ENCODE measurements around the gene KRTAP5-4. TPM values are rescaled to one million over a fixed set of nuclear protein-coding genes. Genes with fewer than 3 reads are reported as not detected.
"Not testable (repeated sequence)": the region's sequence is repeated elsewhere in the genome, so short reads cannot be mapped to it uniquely, and the experiment has no call there.

Gene KRTAP5-4
- total RNA-seq, 5 donors from 2014 or later (not counting 1 experiment from before 2014, with no cell fraction given) = not detected

DNA sequence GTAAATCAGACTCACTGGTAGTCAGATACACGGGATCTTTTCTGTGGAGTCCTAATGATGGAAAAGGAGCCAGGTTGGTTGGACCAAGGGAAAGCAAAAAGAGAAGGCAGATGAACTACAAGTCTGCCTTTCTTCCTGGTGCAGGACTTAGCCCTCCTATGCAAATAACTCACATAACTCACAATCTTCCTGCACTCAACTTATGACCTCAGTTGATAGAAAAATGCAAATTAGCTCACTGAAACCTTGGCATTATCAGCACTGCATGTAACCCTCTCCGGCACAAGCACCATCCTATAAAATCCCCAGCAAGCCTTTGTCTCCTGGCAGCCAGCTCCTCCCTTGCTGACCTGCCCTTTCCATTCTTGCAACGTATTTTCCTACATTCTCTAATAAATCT, 20.3 kb downstream of the KRTAP5-4 start:
- H3K9me3 Mint-ChIP-seq; POLR2A ChIA-PET; H3K36me3 Mint-ChIP-seq; H3K36me3 ChIP-seq (ENCODE audit: control insufficient read depth in 2 of 2, extremely low read depth in 1 of 2, insufficient read depth in 1 of 2, low read length in 1 of 2); H3K27ac ChIP-seq (ENCODE audit: low read length); H3K4me3 Mint-ChIP-seq; DNase-seq; H3K4me3 ChIP-seq (ENCODE audit: control insufficient read depth in 1 of 2, extremely low read depth in 1 of 2, low read length in 1 of 2); H3K9me3 ChIP-seq; ATAC-seq (replicated peaks in 1 of 4): not testable (repeated sequence)
- CTCF ChIA-PET = interaction anchor here in 1 of 2 donors (1.0 kb wide), 1 partner anchor 55 kb away, joined by 3 read pairs; no protein-coding TSS in a partner anchor
- H3K27me3 ChIP-seq (replicated peaks in 1 of 2; ENCODE audit: control insufficient read depth in 2 of 2, extremely low read depth in 1 of 2, insufficient read depth in 2 of 2, low read length in 1 of 2) = peaks cover 2 to 44% of the 10 kb centered on the region in 2 experiments
- Mint-ChIP-seq H3K4me1 (peaks cover 6 to 19% (median 12%) of the 10 kb centered on the region in 3 donors), H3K27ac (peak overlapping the region in 1 of 2 donors; percentile 29), H3K27me3 (peaks cover 22 to 40% of the 10 kb centered on the region in 2 donors)
- WGBS (ENCODE audit: insufficient coverage) = 20% methylated on average over 1 of the region's 3 CpGs
- H3K4me1 ChIP-seq (ENCODE audit: control insufficient read depth in 1 of 2, extremely low read depth in 1 of 2, insufficient read depth in 2 of 2, low read length in 2 of 2) = peaks cover 0 to 11% of the 10 kb centered on the region in 2 experiments

DNA sequence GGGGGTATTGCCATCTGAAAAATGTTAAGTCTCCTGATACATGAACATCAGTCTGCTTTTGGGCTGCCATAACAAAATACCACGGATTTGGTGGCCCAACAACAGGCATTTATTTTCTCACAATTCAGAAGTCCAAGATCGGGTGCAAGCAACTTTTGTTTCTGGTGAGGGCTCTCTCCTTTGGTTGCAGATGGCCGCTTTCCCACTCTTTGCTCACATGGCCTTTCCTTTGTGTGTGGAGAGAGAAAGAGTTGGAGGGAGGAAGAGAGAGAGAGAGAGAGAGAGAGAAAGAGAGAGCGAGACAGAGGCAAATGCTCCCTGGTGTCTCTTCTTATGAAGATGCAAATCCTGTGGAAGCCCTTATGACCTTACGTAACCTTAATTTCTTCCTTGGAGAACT, 21.3 kb downstream of the KRTAP5-4 start:
- Mint-ChIP-seq H3K27ac (no peak overlapping the region), H3K4me1 (peaks cover 4 to 13% (median 13%) of the 10 kb centered on the region in 3 donors), H3K4me3 (no peak overlapping the region), H3K9me3 (no peaks in the 10 kb centered on the region), H3K36me3 (peaks cover 4% of the 10 kb centered on the region), H3K27me3 (peaks cover 21 to 40% of the 10 kb centered on the region in 2 donors)
- Histone ChIP-seq H3K27me3 (replicated peaks in 1 of 2; ENCODE audit: control insufficient read depth in 2 of 2, extremely low read depth in 1 of 2, insufficient read depth in 2 of 2, low read length in 1 of 2) (peaks cover 2 to 40% of the 10 kb centered on the region in 2 experiments), H3K36me3 (ENCODE audit: control insufficient read depth in 2 of 2, extremely low read depth in 1 of 2, insufficient read depth in 1 of 2, low read length in 1 of 2) (no peaks in the 10 kb centered on the region), H3K27ac (ENCODE audit: low read length) (no peak overlapping the region), H3K9me3 (no peaks in the 10 kb centered on the region), H3K4me3 (ENCODE audit: control insufficient read depth in 1 of 2, extremely low read depth in 1 of 2, low read length in 1 of 2) (no peak overlapping the region), H3K4me1 (ENCODE audit: control insufficient read depth in 1 of 2, extremely low read depth in 1 of 2, insufficient read depth in 2 of 2, low read length in 2 of 2) (peaks cover 0 to 3% of the 10 kb centered on the region in 2 experiments)
- 48% methylated on average over 2 of the region's 5 CpGs for WGBS (ENCODE audit: insufficient coverage)
- no peak for DNase-seq
- ChIA-PET CTCF (no interaction called here), POLR2A (interaction anchor here in 1 of 2 donors (0.7 kb wide), 1 partner anchor 9 kb away, joined by 3 read pairs; no protein-coding TSS in a partner anchor)
- ATAC-seq (replicated peaks in 1 of 4) = no peak

DNA sequence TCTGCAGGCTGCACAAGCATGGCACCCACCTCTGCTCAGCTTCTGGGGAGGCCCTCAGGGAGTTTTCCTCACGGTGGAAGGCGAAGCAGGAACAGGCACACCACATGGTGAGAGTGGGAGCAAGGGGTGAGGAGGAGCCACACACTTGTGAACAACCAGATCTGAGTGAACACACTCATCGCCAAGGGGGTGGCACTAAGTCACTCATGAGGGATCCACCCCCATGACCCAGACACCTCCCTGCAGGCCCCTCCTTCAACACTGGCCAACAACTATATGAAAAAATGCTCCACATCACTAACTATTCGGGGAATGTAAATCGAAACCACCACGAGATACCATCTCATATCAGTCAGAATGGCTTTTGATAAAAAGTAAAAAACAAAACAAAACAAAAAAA, 23.1 kb downstream of the KRTAP5-4 start:
- CTCF ChIA-PET = no interaction called here
- H3K4me3 Mint-ChIP-seq = no peak overlapping the region

DNA sequence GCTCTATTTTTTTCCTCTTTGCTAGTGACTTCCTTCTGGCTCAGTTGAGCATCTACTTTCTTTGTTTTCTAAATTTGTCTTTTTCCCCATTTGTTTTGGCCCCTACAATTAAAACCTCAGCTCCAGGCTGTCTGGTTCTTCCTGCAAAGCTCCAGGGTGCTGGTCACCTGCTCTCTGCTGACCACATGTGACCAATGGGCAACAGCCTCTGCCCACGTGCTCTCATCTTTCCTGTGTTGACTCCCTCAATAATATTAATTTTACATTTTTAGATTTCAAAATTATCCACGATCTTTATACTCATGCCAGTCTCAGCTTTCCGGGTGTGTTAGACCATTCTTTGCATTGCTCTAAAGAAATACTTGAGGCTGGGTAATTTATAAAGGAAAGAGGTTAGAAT, 23.5 kb downstream of the KRTAP5-4 start:
- ATAC-seq (replicated peaks in 1 of 4); H3K4me3 Mint-ChIP-seq; H3K36me3 ChIP-seq (ENCODE audit: control insufficient read depth in 2 of 2, extremely low read depth in 1 of 2, insufficient read depth in 1 of 2, low read length in 1 of 2); POLR2A ChIA-PET; H3K4me3 ChIP-seq (ENCODE audit: control insufficient read depth in 1 of 2, extremely low read depth in 1 of 2, low read length in 1 of 2); DNase-seq; CTCF ChIA-PET; H3K9me3 Mint-ChIP-seq; H3K27ac ChIP-seq (ENCODE audit: low read length); H3K36me3 Mint-ChIP-seq; H3K27ac Mint-ChIP-seq; H3K4me1 ChIP-seq (ENCODE audit: control insufficient read depth in 1 of 2, extremely low read depth in 1 of 2, insufficient read depth in 2 of 2, low read length in 2 of 2); H3K9me3 ChIP-seq: not testable (repeated sequence)
- peaks cover 4 to 30% of the 10 kb centered on the region in 2 experiments for H3K27me3 ChIP-seq (replicated peaks in 1 of 2; ENCODE audit: control insufficient read depth in 2 of 2, extremely low read depth in 1 of 2, insufficient read depth in 2 of 2, low read length in 1 of 2)
- 60% methylated on average over 1 of the region's 3 CpGs for WGBS (ENCODE audit: insufficient coverage)
- peaks cover 8 to 22% (median 19%) of the 10 kb centered on the region in 3 donors for H3K4me1 Mint-ChIP-seq
- peaks cover 24 to 44% of the 10 kb centered on the region in 2 donors for H3K27me3 Mint-ChIP-seq

More for the DNA sequence above, 23.1 kb downstream of the KRTAP5-4 start:
- Mint-ChIP-seq H3K27me3 (peaks cover 25 to 46% of the 10 kb centered on the region in 2 donors), H3K36me3 (peaks cover 4% of the 10 kb centered on the region), H3K27ac (peak overlapping the region; percentile 4 to 51), H3K9me3 (no peaks in the 10 kb centered on the region), H3K4me1 (peaks cover 8 to 22% (median 19%) of the 10 kb centered on the region in 3 donors)
- Histone ChIP-seq H3K27ac (ENCODE audit: low read length) (no peak overlapping the region), H3K9me3 (no peaks in the 10 kb centered on the region), H3K27me3 (replicated peaks in 1 of 2; ENCODE audit: control insufficient read depth in 2 of 2, extremely low read depth in 1 of 2, insufficient read depth in 2 of 2, low read length in 1 of 2) (peaks cover 4 to 32% of the 10 kb centered on the region in 2 experiments), H3K4me3 (ENCODE audit: control insufficient read depth in 1 of 2, extremely low read depth in 1 of 2, low read length in 1 of 2) (no peak overlapping the region), H3K4me1 (ENCODE audit: control insufficient read depth in 1 of 2, extremely low read depth in 1 of 2, insufficient read depth in 2 of 2, low read length in 2 of 2) (peaks cover 0 to 4% of the 10 kb centered on the region in 2 experiments), H3K36me3 (ENCODE audit: control insufficient read depth in 2 of 2, extremely low read depth in 1 of 2, insufficient read depth in 1 of 2, low read length in 1 of 2) (no peaks in the 10 kb centered on the region)
- DNase-seq (peak in 1 of 35 experiments; percentile 9), ATAC-seq (replicated peaks in 1 of 4) (peak in 1 of 4 experiments; percentile 57)
- WGBS (ENCODE audit: insufficient coverage) = 50% methylated on average over 1 of the region's 6 CpGs
- POLR2A ChIA-PET = no interaction called here

DNA sequence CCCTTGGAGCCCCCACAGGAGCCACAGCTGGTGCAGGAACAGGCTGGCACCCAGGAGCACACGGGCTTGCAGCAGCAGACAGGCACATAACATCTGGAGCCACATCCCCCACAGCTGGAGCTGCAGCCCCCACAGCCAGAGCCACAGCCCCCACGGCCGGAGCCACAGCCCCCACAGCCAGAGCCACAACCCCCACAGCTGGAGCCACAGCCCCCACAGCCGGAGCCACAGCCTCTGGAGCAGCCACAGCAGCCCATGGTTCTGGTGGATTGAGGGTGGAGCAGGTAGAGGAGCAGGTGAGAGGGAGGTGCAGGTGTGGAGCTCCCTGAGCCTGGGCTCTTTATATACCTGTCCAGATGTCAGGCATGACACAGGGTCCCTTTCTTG, 24.0 kb downstream of the KRTAP5-4 start, which contains the start of gene KRTAP5-2:
KRTAP5-2 (minus strand) TSS at position 301 of the 387 bp plus-strand sequence; CDS start at position 257, 44 bp downstream.
- Histone ChIP-seq H3K36me3 (ENCODE audit: control insufficient read depth in 2 of 2, extremely low read depth in 1 of 2, insufficient read depth in 1 of 2, low read length in 1 of 2) (no peaks in the 10 kb centered on the region), H3K27ac (ENCODE audit: low read length) (no peak within 1 kb of the TSS), H3K4me1 (ENCODE audit: control insufficient read depth in 1 of 2, extremely low read depth in 1 of 2, insufficient read depth in 2 of 2, low read length in 2 of 2) (peaks cover 0 to 4% of the 10 kb centered on the region in 2 experiments), H3K9me3 (no peaks in the 10 kb centered on the region), H3K27me3 (replicated peaks in 1 of 2; ENCODE audit: control insufficient read depth in 2 of 2, extremely low read depth in 1 of 2, insufficient read depth in 2 of 2, low read length in 1 of 2) (peaks cover 4 to 29% of the 10 kb centered on the region in 2 experiments), H3K4me3 (ENCODE audit: control insufficient read depth in 1 of 2, extremely low read depth in 1 of 2, low read length in 1 of 2) (no peak within 1 kb of the TSS)
- no peak for ATAC-seq (replicated peaks in 1 of 4)
- peaks cover 4% of the 10 kb centered on the region for H3K36me3 Mint-ChIP-seq
- peaks cover 8 to 22% (median 19%) of the 10 kb centered on the region in 3 donors for H3K4me1 Mint-ChIP-seq
- no peak for DNase-seq
- WGBS (ENCODE audit: insufficient coverage) = no CpG with 5 or more reads among the region's 4 CpGs
- ChIA-PET CTCF (no interaction called here), POLR2A (no interaction called here)
- peaks cover 20 to 41% of the 10 kb centered on the region in 2 donors for H3K27me3 Mint-ChIP-seq
- peak within 1 kb of the TSS; percentile 4 to 51 for H3K27ac Mint-ChIP-seq
- no peaks in the 10 kb centered on the region for H3K9me3 Mint-ChIP-seq
- H3K4me3 Mint-ChIP-seq = no peak within 1 kb of the TSS

DNA sequence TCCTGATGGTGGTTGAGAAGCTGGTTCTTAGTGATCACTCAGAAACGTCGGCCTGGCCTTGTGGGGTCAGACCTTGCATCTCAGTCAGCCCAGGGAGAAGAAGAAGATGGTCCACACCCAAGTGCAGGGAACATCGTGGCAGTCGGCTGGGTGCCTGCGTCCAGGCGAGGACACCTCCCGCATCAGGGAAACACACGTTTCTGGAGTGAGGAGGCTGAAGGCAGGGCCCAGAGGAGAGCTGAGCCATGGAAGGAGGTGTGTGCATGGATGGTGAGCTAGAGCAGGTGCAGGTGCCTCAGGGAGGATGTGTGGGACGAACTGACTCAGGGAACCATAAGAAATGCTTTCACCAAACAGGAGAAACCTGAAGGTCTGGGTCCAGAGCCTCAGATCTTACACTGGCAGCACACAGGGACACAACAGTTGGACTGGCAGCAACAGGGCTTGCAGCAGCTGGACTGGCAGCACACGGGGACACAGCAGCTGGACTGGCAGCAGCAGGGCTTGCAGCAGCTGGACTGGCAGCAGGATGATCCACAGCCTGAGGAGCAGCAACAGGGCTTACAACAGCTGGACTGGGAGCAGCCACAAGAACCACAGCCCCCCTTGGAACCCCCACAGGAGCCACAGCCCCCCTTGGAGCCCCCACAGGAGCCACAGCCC, 24.5 kb downstream of the KRTAP5-4 start:
- no peaks in the 10 kb centered on the region for H3K36me3 ChIP-seq (ENCODE audit: control insufficient read depth in 2 of 2, extremely low read depth in 1 of 2, insufficient read depth in 1 of 2, low read length in 1 of 2)
- no peak overlapping the region for H3K4me3 ChIP-seq (ENCODE audit: control insufficient read depth in 1 of 2, extremely low read depth in 1 of 2, low read length in 1 of 2)
- Mint-ChIP-seq H3K9me3 (no peaks in the 10 kb centered on the region), H3K27ac (no peak overlapping the region), H3K4me1 (peaks cover 8 to 22% (median 19%) of the 10 kb centered on the region in 3 donors), H3K36me3 (peaks cover 4% of the 10 kb centered on the region), H3K27me3 (peaks cover 18 to 40% of the 10 kb centered on the region in 2 donors), H3K4me3 (no peak overlapping the region)
- no peak overlapping the region for H3K27ac ChIP-seq (ENCODE audit: low read length)
- H3K27me3 ChIP-seq (replicated peaks in 1 of 2; ENCODE audit: control insufficient read depth in 2 of 2, extremely low read depth in 1 of 2, insufficient read depth in 2 of 2, low read length in 1 of 2) = peaks cover 4 to 29% of the 10 kb centered on the region in 2 experiments
- H3K4me1 ChIP-seq (ENCODE audit: control insufficient read depth in 1 of 2, extremely low read depth in 1 of 2, insufficient read depth in 2 of 2, low read length in 2 of 2) = peaks cover 0 to 4% of the 10 kb centered on the region in 2 experiments
- H3K9me3 ChIP-seq = no peaks in the 10 kb centered on the region
- DNase-seq (no peak), ATAC-seq (replicated peaks in 1 of 4) (no peak)
- WGBS (ENCODE audit: insufficient coverage) = 86% methylated on average over 10 of the region's 10 CpGs
- ChIA-PET POLR2A (no interaction called here), CTCF (no interaction called here)

Data from T-cell (primary cell).